SH-SY5Y (cell line): ENCODE measurements around the gene NEGR1.

Experiments used
- GATA2 ChIP-seq: IDR thresholded peaks from 2 replicates; pipeline ENCODE4 v1.6.1; 2011; ENCODE audit warnings: mild to moderate bottlenecking, low read depth, low read length
- GATA3 ChIP-seq: IDR thresholded peaks from 2 replicates; pipeline ENCODE4 v1.6.1; 2011; ENCODE audit warnings: low read depth, mild to moderate bottlenecking, low read length, moderate library complexity

DNA sequence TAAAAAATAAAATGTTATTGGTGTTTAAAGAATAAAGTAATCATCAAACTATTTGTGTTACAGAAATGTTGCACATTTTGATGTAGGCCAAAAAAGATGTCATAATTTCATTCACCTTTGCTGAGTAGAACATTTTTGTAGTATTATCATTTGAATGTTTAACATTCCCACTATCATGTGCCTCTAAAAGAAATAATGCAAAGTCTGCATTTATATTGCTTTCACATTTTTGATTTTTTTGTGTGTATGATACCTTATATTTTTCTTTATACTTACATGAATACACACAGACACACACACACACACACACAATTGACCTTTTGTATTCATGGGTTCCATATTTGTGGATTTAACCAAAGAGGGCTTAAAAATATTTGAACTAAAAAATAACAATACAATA is 657.3 kb downstream of the NEGR1 start:
- TF ChIP-seq GATA2: no peak
- TF ChIP-seq GATA3: no peak
